A673 (cell line): ENCODE data around the gene TNS3. TPM values are rescaled to one million over a fixed set of nuclear protein-coding genes. Genes with fewer than 3 reads are reported as not detected.

Source experiments
- BruUV-seq: library from RNA; stranded (reverse); fragments of 400-500 nt; replicated peaks from 2 replicates; lab custom pipeline; 2021; lab: Mats Ljungman, UMichigan
- CTCF ChIA-PET: fragments of 300-600 bp; sonication (Branson Sonifier 250); formaldehyde crosslinking; loops from one replicate; lab custom pipeline; 2022; ENCODE audit warnings: antibody characterized with exemption; lab: Charles Lee
- POLR2A ChIA-PET: fragments of 300-600 bp; sonication (Branson Sonifier 250); formaldehyde crosslinking; loops from one replicate; lab custom pipeline; 2022; ENCODE audit warnings: antibody characterized with exemption; ENCODE audit not compliant: low non-redundant PET; lab: Charles Lee
- DNase-seq: peaks from one replicate; pipeline ENCODE4 v3.0.0-alpha.2; 2015; ENCODE audit warnings: low spot score
- H3K27ac ChIP-seq: fragments of 200-600 bp; sonication (generic); 2 replicates; pipeline ENCODE4 v1.5.1; 2016; ENCODE audit warnings: mixed run types, low read depth, mild to moderate bottlenecking, mixed read lengths, antibody characterized with exemption, low read length; ENCODE audit not compliant: poor library complexity, severe bottlenecking
- H3K27me3 ChIP-seq: fragments of 200-600 bp; sonication (generic); replicated peaks from 2 replicates; pipeline ENCODE4 v1.6.1; 2017; ENCODE audit warnings: mixed run types, low read depth, mild to moderate bottlenecking, mixed read lengths, antibody characterized with exemption, low read length; ENCODE audit not compliant: insufficient read depth, poor library complexity
- H3K36me3 ChIP-seq: fragments of 200-600 bp; sonication (generic); 2 replicates; pipeline ENCODE4 v1.6.1; 2016; ENCODE audit warnings: mixed run types, mild to moderate bottlenecking, mixed read lengths, antibody characterized with exemption, low read length; ENCODE audit not compliant: insufficient read depth, poor library complexity, severe bottlenecking
- H3K4me1 ChIP-seq: fragments of 200-600 bp; sonication (generic); 2 replicates; pipeline ENCODE4 v1.6.1; 2017; ENCODE audit warnings: mixed run types, mild to moderate bottlenecking, mixed read lengths, antibody characterized with exemption, low read length; ENCODE audit not compliant: insufficient read depth, poor library complexity, severe bottlenecking
- H3K4me3 ChIP-seq: fragments of 200-600 bp; sonication (generic); 2 replicates; pipeline ENCODE4 v1.5.1; 2016; ENCODE audit warnings: low read depth, mixed run types, mild to moderate bottlenecking, mixed read lengths, low read length; ENCODE audit not compliant: poor library complexity, severe bottlenecking
- H3K9me3 ChIP-seq: fragments of 200-600 bp; sonication (generic); 2 replicates; pipeline ENCODE4 v1.6.1; 2016; ENCODE audit warnings: mixed run types, low read depth, mild to moderate bottlenecking, mixed read lengths, antibody characterized with exemption, low read length; ENCODE audit not compliant: poor library complexity, severe bottlenecking
- EZH2 ChIP-seq: fragments of 200-600 bp; sonication (generic); IDR thresholded peaks from 2 replicates; pipeline ENCODE4 v1.6.1; 2017; ENCODE audit warnings: borderline replicate concordance, low read depth, mild to moderate bottlenecking, mixed read lengths, antibody characterized with exemption, low read length; ENCODE audit not compliant: poor library complexity, severe bottlenecking
- intact Hi-C: fragments of 100-400 bp; cut with micrococcal nuclease; formaldehyde crosslinking; loops from one replicate; pipeline ENCODE4 v1.10.0; 2022; ENCODE audit not compliant: unreplicated experiment
- total RNA-seq: library from RNA; stranded (reverse); gene quantifications from 2 replicates; pipeline ENCODE4 v1.2.3, GENCODE V29; 2021
- TF ChIP-seq, protein P1 (sequence below): fragments of 300-800, 200-600 bp; sonication (generic); conservative IDR thresholded peaks from 2 replicates; pipeline ENCODE4 v1.5.1; 2017; ENCODE audit warnings: low read depth, mild to moderate bottlenecking, antibody characterized with exemption, low read length, moderate library complexity, mixed read lengths

Gene TNS3
- total RNA-seq, 1 experiment from 2014 or later = not detected

DNA sequence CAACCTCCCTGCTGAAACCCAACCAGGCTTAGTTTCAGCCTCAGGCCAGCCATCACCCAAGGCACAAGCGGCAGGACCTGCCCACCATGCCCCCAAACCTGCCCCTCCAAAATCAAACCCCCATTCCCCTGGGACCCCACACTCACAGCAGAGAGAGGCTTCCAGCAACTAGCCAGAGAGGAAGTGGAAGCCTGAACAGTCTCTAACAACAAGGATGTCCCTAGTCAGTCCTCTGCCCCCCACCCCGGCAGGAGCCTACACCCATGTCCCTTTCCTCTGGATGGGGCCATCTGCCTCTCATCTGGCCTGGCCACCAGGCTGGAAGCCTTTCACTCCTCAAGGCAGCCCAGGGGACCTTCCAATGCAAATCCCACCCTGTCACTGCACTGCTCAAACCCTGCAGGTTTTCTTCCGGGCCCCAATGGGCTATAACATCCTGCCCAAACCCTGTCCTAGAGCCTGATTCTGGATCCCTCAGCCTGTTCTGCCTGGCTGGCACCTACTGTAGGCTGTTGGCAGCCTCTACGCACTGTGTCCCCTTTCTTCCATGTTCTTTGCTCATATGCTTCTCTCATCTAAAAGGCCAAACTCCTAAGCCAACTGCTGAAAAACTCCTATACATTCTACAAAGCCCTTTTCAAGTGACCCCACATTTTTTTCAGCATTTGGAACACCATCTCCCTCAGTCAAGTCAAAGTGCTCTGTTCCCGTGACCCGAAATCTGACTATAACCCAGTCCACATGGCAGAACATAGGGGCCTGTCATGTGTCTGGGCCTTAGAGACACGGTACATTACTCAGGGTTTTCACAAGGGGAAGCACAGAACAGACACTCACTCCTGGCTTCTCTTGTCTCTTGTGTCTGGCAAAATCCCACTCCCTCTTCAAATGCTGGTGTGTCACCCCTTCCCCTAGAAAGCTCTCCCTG, 253.3 kb downstream of the TNS3 start:
- DNase-seq = no peak
- no peaks in the 10 kb centered on the region for H3K4me1 ChIP-seq
- TF ChIP-seq, protein P1, sequence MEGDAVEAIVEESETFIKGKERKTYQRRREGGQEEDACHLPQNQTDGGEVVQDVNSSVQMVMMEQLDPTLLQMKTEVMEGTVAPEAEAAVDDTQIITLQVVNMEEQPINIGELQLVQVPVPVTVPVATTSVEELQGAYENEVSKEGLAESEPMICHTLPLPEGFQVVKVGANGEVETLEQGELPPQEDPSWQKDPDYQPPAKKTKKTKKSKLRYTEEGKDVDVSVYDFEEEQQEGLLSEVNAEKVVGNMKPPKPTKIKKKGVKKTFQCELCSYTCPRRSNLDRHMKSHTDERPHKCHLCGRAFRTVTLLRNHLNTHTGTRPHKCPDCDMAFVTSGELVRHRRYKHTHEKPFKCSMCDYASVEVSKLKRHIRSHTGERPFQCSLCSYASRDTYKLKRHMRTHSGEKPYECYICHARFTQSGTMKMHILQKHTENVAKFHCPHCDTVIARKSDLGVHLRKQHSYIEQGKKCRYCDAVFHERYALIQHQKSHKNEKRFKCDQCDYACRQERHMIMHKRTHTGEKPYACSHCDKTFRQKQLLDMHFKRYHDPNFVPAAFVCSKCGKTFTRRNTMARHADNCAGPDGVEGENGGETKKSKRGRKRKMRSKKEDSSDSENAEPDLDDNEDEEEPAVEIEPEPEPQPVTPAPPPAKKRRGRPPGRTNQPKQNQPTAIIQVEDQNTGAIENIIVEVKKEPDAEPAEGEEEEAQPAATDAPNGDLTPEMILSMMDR = no peak
- no peak for TF ChIP-seq EZH2
- ChIA-PET CTCF (no interaction called here), POLR2A (no interaction called here)
- no peaks in the 10 kb centered on the region for H3K27me3 ChIP-seq
- BruUV-seq = no TSS peak
- H3K9me3 ChIP-seq = no peaks in the 10 kb centered on the region
- no peak overlapping the region for H3K4me3 ChIP-seq
- intact Hi-C loops = no loop called here
- H3K27ac ChIP-seq = no peak overlapping the region
- H3K36me3 ChIP-seq = no peaks in the 10 kb centered on the region

DNA sequence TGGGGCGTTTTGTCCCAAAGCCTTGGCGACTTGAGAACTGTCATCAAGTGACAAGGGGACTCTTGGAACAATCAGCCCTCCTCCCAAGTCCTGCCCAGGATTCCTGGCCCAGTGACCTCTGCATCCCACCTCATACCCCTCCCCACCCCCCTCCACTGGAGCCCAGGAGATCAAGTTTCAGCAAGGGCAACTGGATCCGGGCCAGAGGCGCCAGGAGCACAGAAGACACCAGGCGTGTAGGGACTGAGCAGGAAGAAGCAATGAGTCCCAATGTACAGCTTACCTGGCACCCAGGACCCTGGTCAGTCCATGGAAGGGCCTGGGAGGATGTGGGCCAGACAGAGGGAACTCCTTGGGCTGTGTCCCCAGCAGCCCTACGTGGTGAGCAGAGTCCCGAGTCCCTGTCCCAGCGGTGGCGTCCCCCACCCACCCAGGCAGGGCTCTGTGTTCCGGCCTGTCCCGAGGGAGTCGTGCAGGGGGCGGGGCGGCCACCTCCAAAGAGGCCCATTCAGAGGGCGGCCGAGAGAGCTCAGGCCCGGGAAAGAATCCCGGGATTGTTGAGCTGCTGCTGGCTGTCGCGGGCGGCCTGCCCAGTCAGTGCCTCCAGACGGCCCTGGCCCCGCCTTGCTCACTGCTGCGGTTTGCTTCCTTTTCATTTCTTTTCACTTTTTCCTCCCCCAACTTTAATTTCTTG, 254.1 kb downstream of the TNS3 start:
- intact Hi-C loops = no loop called here
- H3K4me3 ChIP-seq = no peak overlapping the region
- POLR2A ChIA-PET = no interaction called here

DNA sequence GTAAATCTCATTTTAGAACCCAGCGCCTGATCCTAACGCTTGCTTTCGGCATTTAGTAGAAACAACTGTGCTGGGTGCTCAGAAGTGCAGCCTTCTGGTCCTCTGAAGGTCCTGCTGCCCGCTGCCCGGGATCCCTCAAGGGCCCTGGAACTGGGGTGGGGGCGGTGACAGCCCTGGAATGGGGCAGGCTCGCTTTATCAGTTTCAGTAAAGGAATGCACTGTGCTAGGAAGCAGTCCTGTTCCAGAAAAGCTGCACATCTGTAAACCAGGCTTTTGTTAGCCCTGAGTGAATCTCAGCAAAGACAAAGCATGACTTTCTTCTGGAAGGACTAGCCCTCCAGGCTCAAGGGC, 254.6 kb downstream of the TNS3 start:
- Histone ChIP-seq H3K27ac (no peak overlapping the region), H3K27me3 (peaks cover 7% of the 10 kb centered on the region), H3K4me1 (no peaks in the 10 kb centered on the region), H3K36me3 (no peaks in the 10 kb centered on the region), H3K9me3 (no peaks in the 10 kb centered on the region), H3K4me3 (no peak overlapping the region)
- DNase-seq = no peak
- intact Hi-C loops = no loop called here
- BruUV-seq = no TSS peak
- ChIA-PET CTCF (no interaction called here), POLR2A (no interaction called here)
- TF ChIP-seq, protein P1 = no peak
- no peak for TF ChIP-seq EZH2

More for the DNA sequence above, 254.1 kb downstream of the TNS3 start:
- Histone ChIP-seq H3K27ac (no peak overlapping the region), H3K4me1 (no peaks in the 10 kb centered on the region), H3K36me3 (no peaks in the 10 kb centered on the region), H3K9me3 (no peaks in the 10 kb centered on the region), H3K27me3 (peaks cover 5% of the 10 kb centered on the region)
- no peak for DNase-seq
- CTCF ChIA-PET = no interaction called here
- TF ChIP-seq, protein P1 = no peak
- TF ChIP-seq EZH2 = no peak
- BruUV-seq = no TSS peak
